Uterus (tissue), 4 donors: ENCODE measurements around the gene CERS6. TPM values are rescaled to one million over a fixed set of nuclear protein-coding genes. Genes with fewer than 3 reads are reported as not detected.
"Not testable (repeated sequence)": the region's sequence is repeated elsewhere in the genome, so short reads cannot be mapped to it uniquely, and the experiment has no call there.

Experiments used
- DNase-seq, 2 donors: peaks; one replicate each; pipeline ENCODE4 v3.0.0-alpha.2; 2019 to 2020
- H3K27ac ChIP-seq, 2 donors: fragments of 200-600 bp; sonication (generic); 1 replicate in 1 of 2; 2 replicates in 1 of 2; pipeline ENCODE4 v1.5.1; 2016 to 2018
- H3K27me3 ChIP-seq, 2 donors: fragments of 200-600 bp; sonication (generic); one replicate each; pipeline ENCODE4 v1.5.1; 2018 to 2019; ENCODE audit warnings: control low read depth in 1 of 2
- H3K36me3 ChIP-seq, 2 donors: fragments of 200-600 bp; sonication (generic); one replicate each; pipeline ENCODE4 v1.5.1; 2019; ENCODE audit warnings: control low read depth in 1 of 2
- H3K4me1 ChIP-seq, 2 donors: fragments of 200-600 bp; sonication (generic); one replicate each; pipeline ENCODE4 v1.5.1; 2018 to 2019; ENCODE audit warnings: control low read depth in 1 of 2
- H3K4me3 ChIP-seq, 2 donors: fragments of 200-600 bp; sonication (generic); 1 replicate in 1 of 2; 2 replicates in 1 of 2; pipeline ENCODE4 v1.5.1; 2018 to 2019; ENCODE audit warnings: mild to moderate bottlenecking in 1 of 2
- H3K9me3 ChIP-seq, 2 donors: fragments of 200-600 bp; sonication (generic); one replicate each; pipeline ENCODE4 v1.5.1; 2019; ENCODE audit warnings: control low read depth in 1 of 2
- POLR2A ChIP-seq, 2 donors: fragments of 450-650 bp; IDR thresholded peaks; one replicate each; pipeline ENCODE4 v1.6.1; 2016; ENCODE audit warnings: antibody characterized with exemption in 2 of 2, mild to moderate bottlenecking in 1 of 2, moderate library complexity in 1 of 2
- intact Hi-C: fragments of 100-400 bp; cut with DNase I; formaldehyde crosslinking; loops from one replicate; pipeline ENCODE4 v1.15.1; 2023; ENCODE audit warnings: low total_unique reads
- total RNA-seq, 4 donors: library from RNA; depleted of rRNA in 3 of 4; stranded (reverse); fragments of >200 nt in 3 of 4; gene quantifications; one replicate each; pipeline versions ENCODE4 v1.1.0 to v1.2.4, GENCODE V29; 2014 to 2023
- TF ChIP-seq, protein P1 (sequence below), 4 experiments: fragments of 200-600 bp in 2 of 4; fragments of 450-650 bp in 2 of 4; sonication (generic) in 2 of 4; IDR thresholded peaks; one replicate each; pipeline ENCODE4 v1.5.1; 2016 to 2019; ENCODE audit warnings: antibody characterized with exemption in 4 of 4, mild to moderate bottlenecking in 2 of 4, moderate library complexity in 1 of 4
- donor health status: DM: yes; HTN: yes; CAD: no.

The CERS6 gene
- total RNA-seq, 4 donors from 2014 or later: 20.0 to 47.2 (median 26.6) TPM

DNA sequence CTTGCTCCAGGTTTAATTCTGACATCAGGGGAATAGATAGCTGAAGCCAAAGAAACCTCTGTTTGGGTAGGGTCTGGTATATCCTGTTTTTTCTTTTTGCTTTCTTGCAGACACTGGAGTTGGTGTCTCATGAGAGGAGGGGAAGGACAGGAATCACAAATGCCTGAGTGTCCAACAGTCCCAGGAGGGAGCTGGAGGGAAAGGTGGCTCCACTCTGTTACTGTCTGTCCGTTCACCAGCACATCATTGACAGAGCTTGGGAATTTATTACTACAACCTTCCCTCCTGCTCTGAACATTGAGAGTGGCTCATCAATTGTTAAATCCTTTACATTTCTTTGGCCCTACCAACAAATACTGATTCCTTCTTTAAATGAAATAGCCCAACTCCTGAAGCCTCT, 194.1 kb downstream of the CERS6 start:
- intact Hi-C loops: no loop called here
- Histone ChIP-seq H3K4me3 (no peak overlapping the region), H3K27ac (no peak overlapping the region), H3K27me3 (no peaks in the 10 kb centered on the region), H3K4me1 (peaks cover 0 to 13% of the 10 kb centered on the region in 2 donors), H3K9me3 (no peaks in the 10 kb centered on the region), H3K36me3 (no peaks in the 10 kb centered on the region)
- TF ChIP-seq, protein P1, sequence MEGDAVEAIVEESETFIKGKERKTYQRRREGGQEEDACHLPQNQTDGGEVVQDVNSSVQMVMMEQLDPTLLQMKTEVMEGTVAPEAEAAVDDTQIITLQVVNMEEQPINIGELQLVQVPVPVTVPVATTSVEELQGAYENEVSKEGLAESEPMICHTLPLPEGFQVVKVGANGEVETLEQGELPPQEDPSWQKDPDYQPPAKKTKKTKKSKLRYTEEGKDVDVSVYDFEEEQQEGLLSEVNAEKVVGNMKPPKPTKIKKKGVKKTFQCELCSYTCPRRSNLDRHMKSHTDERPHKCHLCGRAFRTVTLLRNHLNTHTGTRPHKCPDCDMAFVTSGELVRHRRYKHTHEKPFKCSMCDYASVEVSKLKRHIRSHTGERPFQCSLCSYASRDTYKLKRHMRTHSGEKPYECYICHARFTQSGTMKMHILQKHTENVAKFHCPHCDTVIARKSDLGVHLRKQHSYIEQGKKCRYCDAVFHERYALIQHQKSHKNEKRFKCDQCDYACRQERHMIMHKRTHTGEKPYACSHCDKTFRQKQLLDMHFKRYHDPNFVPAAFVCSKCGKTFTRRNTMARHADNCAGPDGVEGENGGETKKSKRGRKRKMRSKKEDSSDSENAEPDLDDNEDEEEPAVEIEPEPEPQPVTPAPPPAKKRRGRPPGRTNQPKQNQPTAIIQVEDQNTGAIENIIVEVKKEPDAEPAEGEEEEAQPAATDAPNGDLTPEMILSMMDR (IDR thresholded peaks at IDR 0.05): no peak
- no peak for TF ChIP-seq POLR2A (IDR thresholded peaks at IDR 0.05)
- DNase-seq: no peak

DNA sequence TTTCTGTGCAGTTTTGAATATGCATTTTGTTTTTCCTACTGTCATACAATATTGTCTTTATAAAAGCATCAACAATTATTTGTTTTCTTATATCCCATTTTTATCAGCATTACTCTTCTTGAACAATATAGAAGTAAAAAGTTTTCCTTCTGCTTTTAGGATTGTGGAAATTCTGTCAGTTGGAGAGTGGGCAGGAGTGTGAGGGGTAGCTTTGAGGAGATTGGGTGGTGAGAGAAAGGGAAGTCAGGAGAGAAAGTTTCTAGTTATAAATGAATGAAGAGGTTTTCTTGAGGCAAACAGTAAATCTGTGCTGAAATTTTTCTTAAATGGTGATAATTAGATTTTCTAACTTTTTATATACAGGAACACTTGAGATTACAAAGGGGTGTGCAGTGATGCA, 194.7 kb downstream of the CERS6 start:
- intact Hi-C loops: no loop called here
- Histone ChIP-seq H3K27ac (no peak overlapping the region), H3K9me3 (no peaks in the 10 kb centered on the region), H3K36me3 (no peaks in the 10 kb centered on the region), H3K4me1 (peaks cover 0 to 13% of the 10 kb centered on the region in 2 donors), H3K4me3 (no peak overlapping the region), H3K27me3 (no peaks in the 10 kb centered on the region)
- no peak for DNase-seq
- TF ChIP-seq, protein P1 (IDR thresholded peaks at IDR 0.05): no peak
- no peak for TF ChIP-seq POLR2A (IDR thresholded peaks at IDR 0.05)

DNA sequence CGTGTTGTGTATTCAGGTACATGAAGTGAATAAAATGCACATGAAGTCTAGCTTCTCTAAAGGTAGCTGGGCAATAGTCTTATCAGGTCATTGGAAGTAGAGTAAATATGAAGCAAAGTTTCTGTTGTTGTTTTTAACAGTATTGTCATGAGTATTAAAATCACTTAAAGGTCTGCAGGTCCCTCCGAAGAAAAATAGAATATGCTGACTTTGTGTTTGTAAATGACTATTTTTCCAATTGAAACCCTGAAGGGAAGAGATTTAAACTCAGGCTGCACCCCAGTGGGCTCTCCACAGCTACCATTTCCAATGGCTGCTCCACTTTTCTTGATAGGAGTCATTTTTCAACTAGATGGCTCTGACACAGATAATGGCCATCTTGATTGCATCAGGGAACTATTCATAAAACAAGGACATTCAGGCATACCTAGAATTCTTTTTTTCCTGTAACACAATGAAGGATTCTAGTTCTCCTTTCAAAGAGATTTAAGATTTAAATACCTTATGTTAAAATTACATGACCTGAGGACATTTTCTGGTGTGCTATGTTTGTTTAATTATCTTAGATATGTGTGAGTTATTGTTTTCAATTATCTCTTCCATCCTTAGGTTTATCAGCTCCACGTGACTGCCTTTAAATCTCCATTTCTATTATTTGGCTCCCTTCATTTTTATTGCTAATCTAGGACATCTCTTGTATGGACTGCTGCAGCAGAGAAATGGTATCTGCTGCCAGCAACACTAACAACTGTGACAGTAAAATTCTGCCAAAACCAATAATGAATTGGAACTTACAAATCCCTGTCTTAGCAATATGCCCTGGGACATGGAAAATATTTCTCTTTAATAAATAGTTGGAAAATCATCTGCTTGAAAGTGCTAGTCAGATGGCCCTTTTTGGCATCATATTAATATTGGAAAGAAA, 197.2 kb downstream of the CERS6 start:
- no peaks in the 10 kb centered on the region for H3K27me3 ChIP-seq
- no peaks in the 10 kb centered on the region for H3K36me3 ChIP-seq
- peaks cover 0 to 11% of the 10 kb centered on the region in 2 donors for H3K4me1 ChIP-seq
- H3K9me3 ChIP-seq: no peaks in the 10 kb centered on the region
- no peak for TF ChIP-seq POLR2A (IDR thresholded peaks at IDR 0.05)
- TF ChIP-seq, protein P1 (IDR thresholded peaks at IDR 0.05): no peak
- H3K4me3 ChIP-seq: no peak overlapping the region
- DNase-seq: no peak
- no peak overlapping the region for H3K27ac ChIP-seq
- intact Hi-C loops: no loop called here

DNA sequence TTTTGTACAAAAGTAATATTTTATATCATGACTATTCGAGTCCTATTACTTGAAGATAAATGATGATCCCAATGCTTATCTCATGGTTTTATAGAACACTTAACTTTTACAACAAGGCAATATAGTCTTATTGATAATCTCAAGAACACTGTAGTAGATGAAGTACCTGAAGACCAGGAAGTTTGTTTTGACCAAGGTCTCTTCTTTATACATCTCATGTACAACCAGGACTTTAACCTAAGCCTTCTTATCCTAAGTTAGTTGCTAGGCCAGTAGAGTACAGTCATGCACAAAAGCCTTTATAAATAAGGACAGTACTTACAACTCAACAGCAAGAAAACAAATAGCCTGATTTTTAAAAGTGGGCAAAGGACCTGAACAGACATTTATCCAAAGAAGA, 198.6 kb downstream of the CERS6 start:
- DNase-seq: no peak
- TF ChIP-seq, protein P1 (IDR thresholded peaks at IDR 0.05): no peak
- TF ChIP-seq POLR2A (IDR thresholded peaks at IDR 0.05): no peak
- Histone ChIP-seq H3K4me3 (no peak overlapping the region), H3K36me3 (no peaks in the 10 kb centered on the region), H3K4me1 (no peaks in the 10 kb centered on the region), H3K27me3 (no peaks in the 10 kb centered on the region), H3K9me3 (no peaks in the 10 kb centered on the region), H3K27ac (no peak overlapping the region)
- intact Hi-C loops: no loop called here

DNA sequence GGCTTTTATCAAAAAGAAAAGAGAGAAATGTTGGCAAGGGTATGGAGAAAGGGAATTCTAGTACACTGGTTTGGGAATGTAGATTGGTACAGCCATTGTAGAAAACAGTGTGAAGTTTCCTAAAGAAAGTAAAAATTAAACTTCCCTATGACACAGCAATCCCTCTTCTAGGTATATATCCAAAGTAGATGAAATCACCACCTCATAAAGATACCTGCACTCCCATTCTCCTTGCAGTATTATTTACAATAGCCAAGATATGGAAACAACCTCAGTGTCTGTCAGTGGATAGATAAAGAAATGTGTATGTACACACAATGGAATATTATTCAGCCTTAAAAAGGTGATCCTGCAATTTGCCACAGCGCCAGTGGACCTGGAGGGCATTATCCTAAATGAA, 199.1 kb downstream of the CERS6 start:
- Histone ChIP-seq H3K27me3 (no peaks in the 10 kb centered on the region), H3K4me3 (no peak overlapping the region), H3K36me3 (no peaks in the 10 kb centered on the region), H3K9me3 (no peaks in the 10 kb centered on the region), H3K4me1 (no peaks in the 10 kb centered on the region), H3K27ac (no peak overlapping the region)
- intact Hi-C loops: no loop called here
- no peak for DNase-seq
- TF ChIP-seq POLR2A (IDR thresholded peaks at IDR 0.05): no peak
- TF ChIP-seq, protein P1 (IDR thresholded peaks at IDR 0.05): no peak

DNA sequence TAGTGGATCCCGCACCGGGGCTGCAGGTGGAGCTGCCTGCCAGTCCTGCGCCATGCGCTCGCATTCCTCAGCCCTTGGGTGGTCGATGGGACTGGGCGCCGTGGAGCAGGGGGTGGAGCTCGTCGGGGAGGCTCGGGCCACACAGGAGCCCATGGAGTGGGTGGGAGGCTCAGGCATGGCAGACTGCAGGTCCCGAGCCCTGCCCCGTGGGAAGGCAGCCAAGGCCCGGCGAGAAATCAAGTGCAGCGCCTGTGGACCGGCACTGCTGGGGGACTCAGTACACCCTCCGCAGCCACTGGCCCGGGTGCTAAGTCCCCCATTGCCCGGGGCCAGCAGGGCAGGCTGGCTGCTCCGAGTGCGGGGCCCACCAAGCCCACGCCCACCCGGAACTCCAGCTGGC, 201.3 kb downstream of the CERS6 start:
- H3K27me3 ChIP-seq, DNase-seq, H3K9me3 ChIP-seq, intact Hi-C loops, H3K4me3 ChIP-seq, H3K36me3 ChIP-seq, H3K4me1 ChIP-seq, H3K27ac ChIP-seq: not testable (repeated sequence)
